ENCODE results near the gene ATP5PD. TPM values are rescaled to one million over a fixed set of nuclear protein-coding genes. Genes with fewer than 3 reads are reported as not detected.

Gene ATP5PD
- total and polyA plus RNA-seq, 2 of the 8 experiments (the other 6 are each of a cell fraction or from before 2014, with no cell fraction given) = 335 to 407 TPM

DNA sequence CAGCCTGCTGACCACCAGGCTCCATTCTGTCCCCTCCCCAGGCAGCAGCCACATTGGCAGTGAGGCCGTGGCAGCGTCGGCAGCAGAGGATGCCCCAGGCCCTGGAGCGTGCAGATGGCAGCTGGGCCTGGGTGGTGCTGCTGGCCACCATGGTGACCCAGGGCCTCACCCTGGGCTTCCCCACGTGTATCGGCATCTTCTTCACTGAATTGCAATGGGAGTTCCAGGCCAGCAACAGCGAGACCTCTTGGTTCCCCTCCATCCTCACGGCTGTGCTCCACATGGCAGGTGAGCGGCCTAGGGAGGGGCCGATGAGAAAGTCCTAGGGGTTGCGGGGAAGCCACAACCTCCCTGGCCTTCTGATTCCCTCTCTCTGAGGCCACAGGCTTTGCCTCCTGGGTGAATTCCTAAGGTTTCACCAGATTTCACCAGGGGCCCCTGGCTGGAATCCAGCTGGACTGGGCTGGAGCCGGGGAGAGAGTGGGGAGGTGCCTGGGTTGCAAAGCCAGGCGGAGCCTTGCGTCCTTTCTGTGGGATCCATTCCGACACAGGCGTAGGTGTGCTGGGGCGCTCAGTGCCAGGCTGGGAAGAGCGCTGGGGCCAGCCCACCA lies 46.9 kb upstream of the ATP5PD start:
- Histone ChIP-seq H2BK20ac (ENCODE audit: low read length) (no peak overlapping the region), H3K56ac (replicated peaks; ENCODE audit: insufficient read length, low read depth, low read length) (no peak overlapping the region), H2AK5ac (ENCODE audit: low read depth, low read length) (no peak overlapping the region), H3K27me3 (replicated peaks in 1 of 4; ENCODE audit: control insufficient read depth in 3 of 4, extremely low read depth in 1 of 4, insufficient read depth in 3 of 4, low read length in 3 of 4) (no peaks in the 10 kb centered on the region), H2AFZ (ENCODE audit: low read length) (no peak overlapping the region), H4K91ac (replicated peaks; ENCODE audit: insufficient read length, low read length) (no peak overlapping the region), H4K20me1 (replicated peaks in 1 of 2; ENCODE audit: control insufficient read depth in 1 of 2, insufficient read depth in 2 of 2, low read length in 2 of 2) (peaks cover 0 to 5% of the 10 kb centered on the region in 2 experiments), H3K9ac (replicated peaks in 1 of 4; ENCODE audit: extremely low read depth in 1 of 4, low read depth in 3 of 4, low read length in 3 of 4) (no peak overlapping the region), H2BK5ac (ENCODE audit: low read depth, low read length) (peak overlapping the region; percentile 56; the same call in 1 of the 2 replicates), H3K23ac (ENCODE audit: insufficient read length) (no peak overlapping the region), H3K79me1 (ENCODE audit: low read depth, low read length) (peaks cover 10% of the 10 kb centered on the region), H3K4me3 (ENCODE audit: extremely low read depth in 1 of 4, insufficient read depth in 2 of 4, low read depth in 3 of 4, low read length in 4 of 4) (no peak overlapping the region), H3K23me2 (ENCODE audit: low read depth, low read length) (peaks cover 4% of the 10 kb centered on the region), H2BK15ac (ENCODE audit: low read length) (no peak overlapping the region), H3K27ac (ENCODE audit: low read depth, low read length) (0 out of 2 replicates have a peak overlapping the region, but pooled peaks have one; percentile 19), H3K14ac (ENCODE audit: insufficient read length) (no peak overlapping the region), H4K8ac (ENCODE audit: extremely low read depth, insufficient read depth, low read length) (peak overlapping the region; percentile 57), H3K79me2 (ENCODE audit: control insufficient read depth in 1 of 2, insufficient read depth in 2 of 2, low read length in 2 of 2) (peaks cover 0 to 7% of the 10 kb centered on the region in 2 experiments; a peak in 2 of 4 replicates), H3K9me3 (ENCODE audit: insufficient read depth in 2 of 2, low read depth in 1 of 2, low read length in 1 of 2) (no peaks in the 10 kb centered on the region), H3K4me2 (ENCODE audit: insufficient read depth in 1 of 2, low read depth in 2 of 2, low read length in 2 of 2) (no peak overlapping the region), H3K4me1 (replicated peaks in 1 of 4; ENCODE audit: control insufficient read depth in 3 of 4, insufficient read depth in 4 of 4, low read length in 3 of 4) (peaks cover 3 to 26% (median 19%) of the 10 kb centered on the region in 4 experiments), H2BK12ac (ENCODE audit: low read depth, low read length) (no peak overlapping the region), H3K18ac (ENCODE audit: extremely low read depth, low read length) (no peak overlapping the region), H2BK120ac (replicated peaks; ENCODE audit: low read depth, low read length) (no peak overlapping the region), H3K36me3 (ENCODE audit: control insufficient read depth in 2 of 4, insufficient read depth in 4 of 4, low read length in 3 of 4) (peaks cover 0 to 3% (median 0%) of the 10 kb centered on the region in 4 experiments; a peak in 2 of 8 replicates), H3K4ac (replicated peaks; ENCODE audit: insufficient read length, low read depth, low read length) (no peak overlapping the region), H4K5ac (ENCODE audit: insufficient read length, low read depth, low read length) (no peak overlapping the region)
- CTCF ChIA-PET (ENCODE audit: partially characterized antibody) = interaction anchor here (0.6 to 6.8 kb wide), 6 partner anchors 12 to 368 kb away, joined by 3 to 60 read pairs (median 6); partner anchors contain the start of gene MIF4GD
- FAIRE-seq (no peak), DNase-seq (ENCODE audit: low read depth in 1 of 2, low spot score in 2 of 2) (no peak)
- TF ChIP-seq CEBPB (IDR thresholded peaks at IDR 0.05; ENCODE audit: low read depth, low read length) = no peak
- no peak for TF ChIP-seq CTBP2 (IDR thresholded peaks at IDR 0.05; ENCODE audit: borderline replicate concordance, insufficient read depth, insufficient read length, low read length)
- no peak for TF ChIP-seq CHD2 (IDR thresholded peaks at IDR 0.05; ENCODE audit: low read length)
- no peak for TF ChIP-seq POLR2AphosphoS5 (IDR thresholded peaks at IDR 0.05; ENCODE audit: low read depth, low read length)
- WGBS, 2 experiments (ENCODE audit: extremely low coverage in 1 of 2, insufficient coverage in 1 of 2, insufficient read length in 1 of 2, insufficient replicate concordance in 2 of 2, low coverage in 1 of 2, low lambda C conversion rate in 2 of 2, missing lambda C conversion rate in 1 of 2) = 90% methylated on average over 18 of the region's 18 CpGs; no CpG with 5 or more reads in 1 of the 2 experiments
- POLR2A ChIA-PET (ENCODE audit: partially characterized antibody) = interaction anchor here (0.8 to 1.3 kb wide), 3 partner anchors 11 to 36 kb away, joined by 4 to 6 read pairs (median 5); no protein-coding TSS in a partner anchor
